GF-D8 (cell line): Measurements from ENCODE around the gene CCSER1.
"Not testable (repeated sequence)": the region's sequence is repeated elsewhere in the genome, so short reads cannot be mapped to it uniquely, and the experiment has no call there.

Experiments used
- DNase-seq: peaks from one replicate; lab custom pipeline; 2025; lab: John Stamatoyannopoulos, UW

CCSER1 gene

DNA sequence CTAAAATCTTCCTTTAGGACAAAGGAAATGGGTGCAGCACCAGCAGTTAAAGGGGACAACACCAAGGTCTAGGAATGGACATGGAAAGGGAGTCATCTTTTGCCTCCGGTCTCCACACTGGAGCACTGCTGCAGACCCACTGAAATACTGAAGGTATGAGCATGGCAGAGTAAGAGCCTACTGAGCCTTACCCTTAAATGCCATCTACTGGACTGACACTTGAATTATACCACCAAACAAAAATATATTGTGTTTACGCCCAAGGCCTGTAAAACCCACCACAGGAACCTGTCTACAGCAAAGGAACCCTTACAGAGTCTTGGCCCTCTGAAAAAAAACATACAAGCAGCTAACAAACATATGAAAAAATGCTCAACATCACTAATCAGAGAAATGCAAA, 443.4 kb downstream of the CCSER1 start:
- DNase-seq, result no peak

DNA sequence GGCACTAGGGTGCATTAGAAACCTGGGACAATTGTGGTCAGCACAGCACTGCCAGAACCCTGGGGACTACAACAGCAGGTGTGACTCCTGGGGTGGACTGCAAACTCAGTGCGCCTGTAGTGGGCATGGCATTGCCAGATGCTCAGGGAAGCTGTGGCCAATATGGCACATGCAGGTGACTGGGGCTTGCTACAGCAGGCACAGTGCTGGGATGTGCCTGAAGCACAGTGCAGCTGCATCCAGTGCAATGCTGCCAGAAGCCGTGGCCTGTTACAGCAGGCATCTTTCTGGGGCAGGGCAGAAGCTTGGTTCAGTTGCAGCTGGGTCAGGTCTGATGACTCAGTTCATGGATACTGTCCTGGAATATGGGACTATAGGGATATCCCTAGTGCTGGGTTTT, 445.8 kb downstream of the CCSER1 start:
- no peak for DNase-seq

DNA sequence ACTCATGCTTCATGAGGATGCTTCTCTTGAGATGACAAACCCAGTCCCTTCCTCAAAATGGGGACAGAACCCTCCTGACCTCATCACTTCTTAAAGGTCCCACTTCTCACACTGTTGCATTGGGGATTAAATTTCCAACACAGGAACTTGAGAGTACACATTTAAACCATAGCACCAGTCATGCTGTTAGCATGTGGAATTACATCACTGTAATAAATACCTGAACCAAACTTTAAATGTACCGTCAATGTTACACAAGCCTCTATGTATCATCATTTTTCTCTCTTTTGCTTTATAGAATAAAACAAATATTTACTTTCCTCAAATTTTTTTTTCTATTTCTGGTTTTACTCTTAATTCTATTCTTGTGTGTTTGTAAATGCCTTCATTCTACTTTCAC, 448.2 kb downstream of the CCSER1 start:
- DNase-seq, result no peak

DNA sequence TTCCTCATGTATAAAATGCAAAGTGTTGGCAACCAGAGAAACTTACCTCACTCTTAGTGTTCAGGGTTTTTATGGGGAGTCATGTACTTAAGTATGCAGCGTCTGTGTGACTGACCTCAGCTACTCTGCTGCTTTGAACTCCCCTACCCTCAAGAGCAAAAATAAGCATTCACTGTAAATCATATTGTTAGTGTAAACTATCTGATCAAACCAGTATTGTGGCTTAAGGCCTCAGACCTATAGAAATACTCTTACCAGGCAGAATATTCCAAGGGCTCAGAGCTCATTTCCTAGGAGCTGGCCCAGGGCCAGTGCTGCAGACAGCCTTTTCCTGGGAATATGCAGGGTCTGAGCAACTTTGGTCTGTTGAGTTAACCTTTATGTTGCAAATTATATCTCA, 453.1 kb downstream of the CCSER1 start:
- no peak for DNase-seq

DNA sequence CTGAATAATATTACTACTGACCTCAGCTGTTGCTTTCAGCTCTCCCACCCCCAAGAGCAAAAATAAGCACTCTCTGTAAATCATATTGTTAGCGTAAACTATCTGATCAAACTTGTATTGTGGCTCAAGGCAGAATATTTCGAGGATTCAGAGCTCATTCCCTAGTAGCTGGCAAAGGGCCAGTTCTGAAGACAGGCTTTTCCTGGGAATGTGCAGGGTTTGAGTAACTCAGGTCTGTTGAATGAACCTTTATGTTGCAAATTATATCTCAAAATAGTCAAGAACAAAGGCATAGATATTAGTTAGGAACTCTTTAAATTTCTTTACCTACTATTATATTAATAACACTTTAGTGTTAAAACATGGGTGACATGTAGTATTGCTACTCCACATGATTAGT, 454.9 kb downstream of the CCSER1 start:
- no peak for DNase-seq

DNA sequence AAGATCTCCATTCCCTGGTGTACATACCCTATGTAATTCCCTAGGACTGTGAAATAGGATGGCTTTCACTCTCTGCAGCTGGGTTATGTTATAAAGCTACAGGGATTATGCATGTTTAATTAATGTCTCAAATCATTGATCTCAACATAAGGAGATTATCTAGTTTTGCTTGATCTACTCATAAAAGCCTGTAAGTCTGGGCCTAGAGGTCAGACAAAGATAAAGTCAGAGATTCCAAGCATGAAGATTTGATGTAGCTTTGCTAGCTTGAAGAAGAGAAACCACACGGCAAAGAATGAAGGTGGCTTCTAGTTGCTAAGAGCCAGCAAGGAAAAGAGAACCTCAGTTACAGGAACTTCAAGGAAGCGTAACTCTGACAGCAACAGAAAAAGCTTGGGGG, 456.9 kb downstream of the CCSER1 start:
- DNase-seq, result no peak

DNA sequence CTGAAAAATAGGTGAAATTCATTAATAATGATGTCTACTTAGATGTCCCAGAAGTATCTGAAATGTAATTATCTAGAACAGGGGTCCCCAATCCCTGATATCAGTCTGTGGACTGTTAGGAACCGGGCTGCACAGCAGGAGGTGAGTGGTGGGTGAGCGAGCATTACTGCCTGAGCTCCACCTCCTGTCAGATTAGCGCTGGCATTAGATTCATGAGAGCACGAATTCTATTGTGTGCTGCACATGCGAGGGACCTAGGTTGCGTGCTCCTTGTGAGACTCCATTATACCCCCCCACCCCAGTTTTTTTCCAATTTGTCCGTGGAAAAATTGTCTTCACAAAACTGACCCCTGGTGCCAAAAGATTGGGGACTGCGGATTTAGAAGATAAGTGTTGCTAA, 458.8 kb downstream of the CCSER1 start:
- DNase-seq, result no peak

DNA sequence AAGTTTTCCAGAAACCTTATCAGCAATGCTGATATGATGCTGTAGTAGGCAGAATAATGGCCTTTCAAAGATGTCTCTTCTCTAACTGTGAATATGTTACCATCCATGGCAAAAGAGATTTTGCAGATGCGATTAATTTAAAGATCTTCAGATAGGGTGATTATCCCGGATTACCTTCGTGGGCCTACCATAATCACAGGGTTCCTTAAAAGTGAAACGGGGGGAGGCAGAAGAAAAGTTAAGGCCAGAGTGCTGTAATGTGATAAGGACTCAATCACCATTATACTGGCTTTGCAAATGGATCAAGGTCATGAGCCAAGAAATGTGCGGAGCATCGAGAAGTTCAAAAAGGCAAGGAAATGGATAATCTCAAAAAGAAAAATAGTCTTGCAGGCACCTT, 459.6 kb downstream of the CCSER1 start:
- DNase-seq, result no peak

DNA sequence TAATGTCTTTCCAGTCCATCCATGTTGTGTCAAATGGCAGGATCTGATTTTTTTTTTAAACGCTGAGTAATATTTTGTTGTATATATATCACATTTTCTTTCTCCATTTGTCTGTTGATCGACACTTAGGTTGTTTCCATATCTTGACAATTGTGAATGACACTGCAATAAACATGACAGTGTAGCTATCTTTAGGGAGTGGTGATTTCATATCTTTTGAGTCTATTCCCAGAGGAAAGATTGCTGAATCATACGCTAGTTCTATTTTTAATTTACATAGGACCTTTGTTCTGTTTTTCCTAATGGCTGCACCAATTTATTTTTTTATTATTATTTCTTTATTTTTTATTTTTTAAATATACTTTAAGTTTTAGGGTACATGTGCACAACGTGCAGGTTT, 470.7 kb downstream of the CCSER1 start:
- no peak for DNase-seq

DNA sequence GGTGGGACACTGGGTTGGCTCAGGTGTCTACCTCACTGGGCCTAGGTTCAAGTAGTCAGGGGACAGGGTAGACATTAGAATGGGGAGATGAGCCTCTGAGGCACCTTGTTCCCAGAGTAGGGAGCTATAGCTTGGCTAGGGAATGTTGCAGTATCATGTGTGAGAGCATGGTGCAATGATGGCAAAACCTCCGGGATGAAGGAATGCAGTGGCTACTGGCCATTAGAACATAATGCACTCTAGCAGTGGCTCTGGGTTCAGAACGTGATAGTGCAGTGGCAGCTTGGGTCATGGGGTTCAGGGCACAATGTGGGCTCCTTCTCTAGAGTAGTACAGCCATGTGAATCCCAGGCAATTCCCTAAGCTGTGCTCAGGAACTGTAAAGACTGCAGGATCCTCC, 471.5 kb downstream of the CCSER1 start:
- DNase-seq, result no peak

DNA sequence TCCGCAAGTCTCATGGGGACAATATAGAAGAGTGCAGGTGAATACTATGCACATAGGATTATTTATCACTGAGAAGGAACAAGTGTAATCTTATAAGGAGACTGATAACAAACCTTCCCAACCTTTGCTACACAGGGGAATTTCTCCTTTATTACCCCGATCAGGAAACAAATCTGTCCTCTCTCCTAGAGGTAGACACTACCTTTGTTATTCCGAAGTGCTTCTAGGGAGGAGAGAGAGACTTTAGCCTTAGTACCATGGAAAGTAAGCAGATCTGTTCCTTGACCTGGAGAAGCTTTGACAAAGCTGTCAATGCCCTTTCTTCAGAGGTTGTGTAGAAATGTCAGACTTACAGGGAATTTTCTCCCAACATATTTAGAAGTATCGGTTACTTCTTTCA, 475.5 kb downstream of the CCSER1 start:
- DNase-seq, result no peak

DNA sequence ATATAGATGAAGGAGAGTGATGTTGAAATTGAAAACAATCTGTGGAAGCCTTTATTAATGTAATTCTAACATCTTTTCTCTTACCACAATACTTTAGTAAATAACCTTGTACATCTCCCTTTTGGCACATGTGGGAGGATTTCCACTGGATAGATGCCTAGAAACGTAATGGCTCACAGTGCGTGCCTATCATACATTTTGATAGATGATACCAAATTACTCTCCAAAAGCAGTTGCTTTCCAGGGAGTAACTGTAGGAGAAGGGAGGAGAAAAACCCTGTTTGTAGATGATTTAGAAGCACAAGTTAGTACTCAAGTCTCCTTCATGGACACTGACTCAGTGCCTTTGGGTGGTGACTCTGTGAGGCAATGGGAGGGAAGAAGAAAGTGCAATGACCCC, 476.3 kb downstream of the CCSER1 start:
- no peak for DNase-seq

DNA sequence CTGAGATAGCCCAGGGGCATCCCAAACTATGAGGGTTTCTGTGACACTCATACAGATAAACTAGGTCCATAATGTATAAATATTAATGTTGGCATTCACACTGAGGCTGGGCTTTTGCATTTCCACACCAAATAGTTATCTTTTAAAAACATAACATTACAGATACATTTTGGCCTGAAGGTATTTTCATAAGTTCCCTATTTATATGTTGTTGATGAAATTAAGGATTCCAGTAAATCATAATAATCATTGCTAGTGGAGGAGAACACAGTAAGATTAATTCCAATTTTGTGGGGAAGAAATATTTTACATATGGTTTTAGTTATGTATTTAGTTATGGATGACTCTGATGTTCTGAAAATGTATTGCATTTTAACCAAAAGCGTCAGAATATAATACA, 479.6 kb downstream of the CCSER1 start:
- no peak for DNase-seq

DNA sequence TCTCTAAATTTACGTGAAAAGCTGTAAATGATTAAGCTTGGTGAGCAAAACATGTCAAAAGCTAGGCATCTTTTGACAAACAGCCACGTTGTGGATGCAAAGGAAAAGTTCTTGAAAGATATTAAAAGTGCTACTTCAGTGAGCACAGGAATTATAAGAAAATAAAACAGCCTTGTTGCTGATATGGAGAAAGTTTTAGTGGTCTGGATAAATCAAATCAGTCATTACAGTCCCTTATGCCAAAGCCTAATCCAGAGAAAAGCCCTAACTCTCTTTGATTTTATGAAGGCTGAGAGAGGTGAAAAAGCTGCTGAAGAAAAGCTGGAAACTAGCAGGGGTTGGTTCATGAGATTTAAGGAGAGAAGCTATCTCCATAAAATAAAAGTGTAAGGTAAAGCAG, 487.2 kb downstream of the CCSER1 start:
- DNase-seq, result no peak

DNA sequence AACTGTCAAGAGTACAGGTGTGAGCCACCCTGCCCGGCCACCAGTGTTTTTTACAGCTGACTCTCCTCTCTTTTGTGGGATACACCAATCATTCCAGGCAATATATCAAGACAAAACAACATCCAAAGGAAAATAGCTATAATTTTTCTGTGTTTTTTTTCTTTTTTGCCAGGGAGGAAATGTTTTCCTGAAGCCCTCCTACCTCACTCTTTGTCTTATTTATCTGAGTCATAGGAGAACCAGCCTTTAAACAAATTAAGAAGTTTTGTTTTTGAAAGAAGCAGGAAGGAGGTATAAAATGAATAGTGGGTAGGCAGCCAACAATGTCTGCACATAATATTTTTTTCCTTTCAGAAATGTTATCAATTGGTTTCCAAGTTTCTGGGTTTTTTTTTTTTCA, 493.9 kb downstream of the CCSER1 start:
- DNase-seq, result no peak

DNA sequence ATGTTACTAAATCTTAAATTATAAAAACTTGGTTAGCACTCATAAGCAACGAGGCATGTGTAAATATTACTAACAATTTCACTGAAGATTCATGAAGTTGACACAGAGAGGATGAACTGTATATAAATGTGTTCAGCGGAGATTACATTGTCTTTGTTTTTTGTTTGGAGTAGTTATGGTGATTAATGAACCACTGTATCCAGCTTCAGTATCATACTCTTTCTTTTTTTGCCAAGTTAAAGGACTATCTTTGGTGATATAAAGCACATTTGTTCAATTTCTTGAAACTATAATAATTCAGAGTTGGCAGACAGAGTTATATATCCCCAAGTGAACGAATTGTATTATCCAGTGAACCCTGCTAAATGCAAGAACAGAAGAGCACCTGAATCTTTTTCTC, 497.6 kb downstream of the CCSER1 start:
- DNase-seq, result no peak

DNA sequence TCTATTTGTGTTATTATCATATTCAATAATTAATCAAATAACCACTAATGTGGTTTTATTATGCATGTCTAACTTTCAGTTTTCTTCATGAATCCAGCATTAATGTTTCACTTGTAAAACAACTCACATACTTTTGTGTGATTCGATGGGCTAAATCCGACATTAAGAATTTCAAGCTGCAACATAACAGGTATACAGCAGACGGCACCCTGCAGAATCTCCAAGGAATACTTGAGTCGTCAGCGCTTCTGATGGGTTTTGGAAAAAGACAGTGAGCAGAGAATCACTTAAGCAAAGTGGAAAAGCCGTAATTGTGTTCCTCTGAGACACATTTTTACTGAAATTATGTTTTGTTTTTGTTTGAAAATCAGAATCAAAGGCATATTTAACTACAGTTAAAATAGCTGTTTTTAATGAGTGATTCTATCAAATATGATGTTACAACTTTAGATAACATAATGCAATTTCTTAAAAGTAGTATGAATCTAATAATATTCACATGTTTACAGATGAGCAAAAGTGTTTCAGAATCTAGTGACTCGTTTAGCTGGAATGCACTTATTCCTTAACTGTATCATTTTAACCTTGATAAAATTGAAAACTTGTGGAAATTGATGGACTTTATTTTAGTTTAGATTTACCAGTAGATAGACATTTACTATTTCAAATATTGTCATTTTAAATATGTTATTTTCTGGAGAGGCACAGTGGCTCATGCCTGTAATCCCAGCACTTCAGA, 514.8 kb downstream of the CCSER1 start:
- no peak for DNase-seq

DNA sequence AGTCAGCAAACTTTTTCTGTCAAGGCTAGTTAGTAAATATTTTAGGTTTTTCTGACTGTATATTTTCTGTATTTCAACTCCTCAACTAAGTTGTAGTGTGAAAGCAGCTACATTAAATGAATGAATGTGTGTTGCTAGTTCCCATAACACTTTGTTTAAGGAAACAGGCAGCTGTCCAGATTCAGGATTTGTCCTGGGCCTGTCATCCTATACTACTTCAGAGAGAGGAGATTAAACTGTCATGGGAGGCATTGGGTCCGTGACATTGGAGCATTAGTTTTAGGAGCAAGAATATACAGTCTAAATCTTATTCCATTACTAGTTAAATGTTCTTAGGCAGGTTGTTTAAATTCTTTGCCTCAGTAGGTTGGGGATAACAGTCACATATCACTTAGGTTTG, 516.0 kb downstream of the CCSER1 start:
- no peak for DNase-seq

DNA sequence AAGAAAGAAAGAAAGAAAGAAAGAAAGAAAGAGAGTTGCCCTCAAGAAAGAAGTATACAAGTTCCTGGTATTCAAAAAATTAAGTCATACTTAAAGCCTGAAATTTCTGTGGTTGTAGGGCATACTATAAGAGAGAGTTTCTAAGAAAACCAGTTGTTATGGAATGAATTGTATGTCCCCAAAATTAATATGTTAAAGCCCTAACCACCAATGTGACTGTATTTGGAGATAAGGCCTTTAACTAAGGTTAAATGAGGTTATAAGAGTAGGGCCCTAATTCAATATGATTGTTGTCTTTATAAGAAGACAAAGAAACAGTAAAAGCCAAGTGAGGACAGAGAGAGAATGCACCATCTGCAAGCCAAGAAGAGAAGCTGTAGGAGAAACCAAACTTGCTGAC, 521.1 kb downstream of the CCSER1 start:
- DNase-seq, result no peak

DNA sequence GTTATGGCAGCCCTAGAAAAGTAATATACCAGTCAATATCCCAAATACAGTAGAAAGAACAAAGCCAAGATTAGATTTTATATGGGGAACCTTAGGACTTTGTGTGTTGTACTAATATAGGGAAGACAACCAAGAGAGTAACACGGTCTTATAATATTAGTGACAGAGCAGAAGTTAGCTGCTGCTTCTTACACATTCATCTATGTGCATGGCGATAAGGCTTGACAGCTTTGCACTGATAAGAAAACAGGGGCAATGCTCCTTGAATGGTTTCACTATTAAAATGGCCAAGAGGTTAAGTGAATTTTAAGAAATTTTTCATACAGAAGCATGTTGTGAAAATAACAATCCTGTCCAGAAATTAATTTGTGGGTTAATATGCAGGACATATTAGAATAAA, 521.6 kb downstream of the CCSER1 start:
- no peak for DNase-seq

DNA sequence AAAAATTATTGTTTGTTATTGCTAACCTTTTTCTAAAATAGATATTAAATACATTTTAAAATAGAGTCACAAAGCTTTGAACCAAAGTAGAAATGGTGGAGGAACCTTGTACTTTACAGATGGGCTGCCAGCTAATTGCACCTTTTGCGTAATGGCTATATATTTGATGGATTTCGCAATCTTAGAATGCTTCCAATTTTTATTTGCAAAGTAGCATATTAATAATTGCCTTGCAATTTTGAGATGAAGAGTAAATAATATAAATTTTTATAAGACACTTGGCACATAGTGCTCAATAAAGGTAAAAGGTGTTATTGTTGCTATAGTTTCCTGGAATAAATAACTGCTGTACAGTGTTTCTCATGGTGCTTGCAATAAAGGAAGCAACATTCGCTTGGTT, 533.5 kb downstream of the CCSER1 start:
- DNase-seq, result no peak

DNA sequence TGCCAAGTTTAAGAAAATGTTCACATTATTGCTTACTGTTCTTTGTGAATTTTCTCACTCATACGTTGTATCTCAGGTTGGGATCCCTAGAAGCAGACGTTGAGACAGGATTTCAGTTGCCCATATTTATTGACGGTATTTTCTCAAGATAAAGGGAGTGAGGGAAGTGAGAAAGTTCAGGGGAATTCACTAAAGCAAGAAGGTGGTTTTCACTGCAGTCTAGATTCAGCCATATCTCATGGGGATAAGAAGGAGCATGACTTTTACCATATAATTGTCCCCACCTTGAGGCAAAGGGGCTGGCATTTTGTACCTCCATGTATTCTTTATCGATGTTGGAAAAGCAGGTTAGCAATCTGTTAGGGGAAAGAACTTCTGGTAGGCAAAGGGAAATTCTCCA, 543.0 kb downstream of the CCSER1 start:
- DNase-seq, result no peak

DNA sequence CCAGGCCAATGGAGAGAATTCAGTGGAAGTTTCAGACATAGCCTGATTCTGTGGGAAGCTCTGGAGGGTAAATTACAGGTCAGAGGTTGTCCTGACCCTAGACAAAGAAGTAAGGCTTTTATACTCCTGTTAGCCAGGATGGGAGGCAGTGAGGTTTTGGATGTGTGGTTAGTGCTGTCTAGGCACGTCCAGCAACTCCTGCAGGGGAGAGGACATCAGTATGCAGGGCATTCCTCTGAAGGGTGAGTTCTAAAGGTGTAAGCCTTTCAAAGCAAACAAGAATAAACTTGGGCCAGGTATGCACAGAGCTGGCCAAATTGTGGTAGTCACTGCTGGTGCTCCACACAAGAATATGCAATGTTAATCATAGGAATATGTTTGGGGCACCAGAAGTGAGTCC, 562.5 kb downstream of the CCSER1 start:
- DNase-seq, result no peak

DNA sequence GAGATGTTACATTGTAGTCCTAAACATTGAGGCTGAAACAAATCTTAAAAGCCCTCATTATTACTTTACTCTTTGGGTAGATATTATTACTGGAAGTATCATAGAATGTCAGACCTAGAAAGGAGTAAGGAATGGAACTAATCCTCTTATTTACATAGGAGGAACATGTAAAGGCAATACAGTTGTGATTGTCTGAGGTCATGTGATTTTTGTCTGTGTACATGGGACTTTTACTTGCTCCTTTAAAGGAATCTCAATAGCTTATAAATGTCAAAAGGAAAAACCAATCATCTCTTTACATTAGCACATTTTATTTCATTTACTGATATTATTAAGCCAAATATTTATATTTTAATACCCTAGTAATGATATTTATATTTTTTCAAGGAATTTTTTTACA, 568.2 kb downstream of the CCSER1 start:
- no peak for DNase-seq

DNA sequence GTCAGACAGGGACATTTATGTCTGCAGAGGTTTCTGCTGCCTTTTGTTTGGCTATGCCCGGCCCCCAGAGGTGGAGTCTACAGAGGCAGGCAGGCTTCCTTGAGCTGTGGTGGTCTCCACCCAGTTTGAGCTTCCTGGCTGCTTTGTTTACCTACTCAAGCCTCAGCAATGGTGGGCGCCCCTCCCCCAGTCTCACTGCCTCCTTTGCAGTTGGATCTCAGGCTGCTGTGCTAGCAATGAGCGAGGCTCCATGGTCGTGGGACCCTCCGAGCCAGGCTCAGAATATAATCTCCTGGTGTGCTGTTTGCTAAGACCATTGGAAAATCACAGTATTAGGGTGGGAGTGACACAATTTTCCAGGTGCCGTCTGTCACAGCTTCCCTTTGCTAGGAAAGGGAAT, 578.3 kb downstream of the CCSER1 start:
- DNase-seq, result not testable (repeated sequence)
